ENCODE data around the gene MEIS2. TPM values are rescaled to one million over a fixed set of nuclear protein-coding genes. Genes with fewer than 3 reads are reported as not detected.

The MEIS2 gene
- total RNA-seq, 1 donor from 2014 or later = 13.0 TPM

DNA sequence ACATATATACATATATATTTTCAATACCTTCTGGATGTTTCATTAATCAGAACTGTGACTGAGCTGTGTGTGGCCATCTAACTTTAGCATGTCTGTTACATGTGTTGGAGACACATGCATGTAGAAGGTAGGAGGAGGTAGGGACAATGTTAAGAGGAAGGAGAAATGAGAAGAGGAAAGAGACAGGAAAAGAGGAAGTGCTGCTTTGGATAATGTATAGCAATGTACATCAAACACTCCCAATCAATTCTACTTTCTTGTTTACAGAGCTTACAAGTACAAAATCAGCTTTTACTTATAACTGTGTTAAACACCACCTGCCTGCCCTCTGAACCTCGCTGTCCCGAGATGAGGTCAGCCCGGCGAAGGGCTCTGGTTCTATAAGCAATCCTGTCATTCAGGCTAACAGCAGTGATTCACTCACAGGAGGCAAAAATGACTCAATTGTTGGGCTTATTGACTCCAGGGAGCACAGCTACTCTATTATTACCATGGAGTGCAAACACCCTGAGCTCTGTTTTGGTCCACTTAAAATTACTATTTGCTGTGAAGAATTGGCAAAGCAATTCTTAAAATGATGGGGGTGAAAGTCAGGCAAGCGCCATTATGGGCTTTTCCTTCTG is 188.9 kb downstream of the MEIS2 start:
- no peak for DNase-seq (ENCODE audit: low spot score)
- Mint-ChIP-seq H3K27me3 (ENCODE audit: unreplicated experiment) (peaks cover 2% of the 10 kb centered on the region), H3K36me3 (ENCODE audit: low read depth, unreplicated experiment) (no peaks in the 10 kb centered on the region), H3K9me3 (ENCODE audit: unreplicated experiment) (no peaks in the 10 kb centered on the region), H3K4me1 (ENCODE audit: unreplicated experiment) (peaks cover 5% of the 10 kb centered on the region), H3K4me3 (ENCODE audit: unreplicated experiment) (no peak overlapping the region), H3K27ac (ENCODE audit: unreplicated experiment) (no peak overlapping the region)
- TF ChIP-seq, protein P1, sequence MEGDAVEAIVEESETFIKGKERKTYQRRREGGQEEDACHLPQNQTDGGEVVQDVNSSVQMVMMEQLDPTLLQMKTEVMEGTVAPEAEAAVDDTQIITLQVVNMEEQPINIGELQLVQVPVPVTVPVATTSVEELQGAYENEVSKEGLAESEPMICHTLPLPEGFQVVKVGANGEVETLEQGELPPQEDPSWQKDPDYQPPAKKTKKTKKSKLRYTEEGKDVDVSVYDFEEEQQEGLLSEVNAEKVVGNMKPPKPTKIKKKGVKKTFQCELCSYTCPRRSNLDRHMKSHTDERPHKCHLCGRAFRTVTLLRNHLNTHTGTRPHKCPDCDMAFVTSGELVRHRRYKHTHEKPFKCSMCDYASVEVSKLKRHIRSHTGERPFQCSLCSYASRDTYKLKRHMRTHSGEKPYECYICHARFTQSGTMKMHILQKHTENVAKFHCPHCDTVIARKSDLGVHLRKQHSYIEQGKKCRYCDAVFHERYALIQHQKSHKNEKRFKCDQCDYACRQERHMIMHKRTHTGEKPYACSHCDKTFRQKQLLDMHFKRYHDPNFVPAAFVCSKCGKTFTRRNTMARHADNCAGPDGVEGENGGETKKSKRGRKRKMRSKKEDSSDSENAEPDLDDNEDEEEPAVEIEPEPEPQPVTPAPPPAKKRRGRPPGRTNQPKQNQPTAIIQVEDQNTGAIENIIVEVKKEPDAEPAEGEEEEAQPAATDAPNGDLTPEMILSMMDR (IDR thresholded peaks at IDR 0.05; ENCODE audit: unreplicated experiment) = no peak

DNA sequence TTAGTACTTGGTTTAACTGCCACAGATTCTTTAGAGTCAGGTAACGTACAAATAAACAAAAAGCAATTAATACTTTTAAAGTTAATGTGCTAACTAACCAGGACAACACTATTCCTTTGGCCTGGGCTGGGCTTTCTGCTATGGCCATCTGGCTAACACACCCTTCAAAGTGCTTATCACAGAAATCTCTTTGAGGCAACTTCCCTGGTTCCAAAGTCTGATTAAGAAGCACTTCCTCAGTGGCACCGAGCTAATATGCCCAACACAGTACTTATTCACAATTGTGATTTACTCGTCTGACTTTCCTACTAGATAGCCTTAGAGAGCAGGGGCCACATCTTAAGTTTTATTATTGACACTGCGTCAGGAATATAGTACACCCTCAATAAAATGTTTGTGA is 191.4 kb downstream of the MEIS2 start:
- DNase-seq (ENCODE audit: low spot score) = no peak
- Mint-ChIP-seq H3K36me3 (ENCODE audit: low read depth, unreplicated experiment) (no peaks in the 10 kb centered on the region), H3K27ac (ENCODE audit: unreplicated experiment) (no peak overlapping the region), H3K4me1 (ENCODE audit: unreplicated experiment) (peaks cover 5% of the 10 kb centered on the region), H3K4me3 (ENCODE audit: unreplicated experiment) (no peak overlapping the region), H3K27me3 (ENCODE audit: unreplicated experiment) (no peaks in the 10 kb centered on the region), H3K9me3 (ENCODE audit: unreplicated experiment) (no peaks in the 10 kb centered on the region)
- TF ChIP-seq, protein P1 (IDR thresholded peaks at IDR 0.05; ENCODE audit: unreplicated experiment) = no peak

DNA sequence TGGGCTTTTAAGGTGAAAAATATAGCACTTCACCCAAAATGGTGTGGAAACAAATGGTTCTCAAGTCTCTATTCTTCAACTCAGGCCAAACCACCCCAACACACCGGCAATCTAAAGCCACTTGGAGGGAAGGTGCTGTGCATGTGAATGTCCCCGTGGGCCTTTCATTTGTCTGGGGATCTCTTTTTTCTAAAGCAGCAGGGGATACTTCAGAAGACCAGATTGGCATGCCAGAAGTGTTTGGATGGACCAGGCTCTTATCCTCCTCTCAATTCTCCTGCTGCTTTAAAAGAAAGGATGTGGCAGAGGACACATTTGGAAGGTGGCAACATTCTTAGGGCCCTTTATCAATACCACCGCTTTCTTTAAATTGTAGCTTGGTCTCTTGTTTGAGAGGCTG is 193.1 kb downstream of the MEIS2 start:
- Mint-ChIP-seq H3K4me3 (ENCODE audit: unreplicated experiment) (no peak overlapping the region), H3K36me3 (ENCODE audit: low read depth, unreplicated experiment) (no peaks in the 10 kb centered on the region), H3K4me1 (ENCODE audit: unreplicated experiment) (peaks cover 5% of the 10 kb centered on the region), H3K27me3 (ENCODE audit: unreplicated experiment) (no peaks in the 10 kb centered on the region), H3K9me3 (ENCODE audit: unreplicated experiment) (no peaks in the 10 kb centered on the region), H3K27ac (ENCODE audit: unreplicated experiment) (no peak overlapping the region)
- TF ChIP-seq, protein P1 (IDR thresholded peaks at IDR 0.05; ENCODE audit: unreplicated experiment) = no peak
- DNase-seq (ENCODE audit: low spot score) = no peak

DNA sequence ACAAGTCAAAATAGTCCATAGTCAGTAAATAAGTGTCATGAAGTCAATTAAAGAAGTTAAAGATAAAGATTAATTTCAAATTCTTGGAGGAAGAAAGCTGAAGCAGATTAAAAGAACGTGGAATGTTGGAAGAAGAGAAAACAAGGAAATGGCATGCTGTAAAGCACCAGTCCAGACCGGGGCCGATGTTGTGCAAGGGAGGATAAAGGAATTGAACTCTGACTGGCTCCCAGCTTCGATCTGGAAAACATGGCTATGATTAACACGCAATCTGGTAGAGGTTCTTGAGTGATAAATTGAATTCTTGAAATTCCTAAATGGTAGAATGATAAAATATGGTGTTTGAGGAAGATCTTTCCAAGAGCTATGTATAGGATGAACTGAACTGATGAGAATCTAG is 194.4 kb downstream of the MEIS2 start:
- Mint-ChIP-seq H3K27ac (ENCODE audit: unreplicated experiment) (no peak overlapping the region), H3K4me3 (ENCODE audit: unreplicated experiment) (no peak overlapping the region), H3K9me3 (ENCODE audit: unreplicated experiment) (no peaks in the 10 kb centered on the region), H3K27me3 (ENCODE audit: unreplicated experiment) (no peaks in the 10 kb centered on the region), H3K36me3 (ENCODE audit: low read depth, unreplicated experiment) (no peaks in the 10 kb centered on the region), H3K4me1 (ENCODE audit: unreplicated experiment) (no peaks in the 10 kb centered on the region)
- TF ChIP-seq, protein P1 (IDR thresholded peaks at IDR 0.05; ENCODE audit: unreplicated experiment) = no peak
- DNase-seq (ENCODE audit: low spot score) = no peak

DNA sequence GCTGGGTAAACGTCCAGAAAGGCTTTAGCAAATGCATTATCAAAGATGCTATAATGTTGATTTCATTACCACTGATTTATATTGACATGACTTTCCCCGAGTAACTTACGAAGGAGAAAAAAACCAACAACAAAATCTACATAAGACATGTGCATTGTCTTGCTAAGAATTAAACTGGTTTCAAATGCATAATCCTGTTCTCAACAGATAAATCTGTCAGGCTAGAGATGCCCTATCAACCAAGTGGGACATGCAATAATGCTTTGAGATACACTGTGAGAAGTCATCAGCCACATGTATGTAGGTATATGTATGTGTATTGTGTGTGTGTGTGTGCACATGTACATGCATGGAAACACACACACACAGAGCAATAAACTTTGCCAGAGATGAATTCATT is 195.6 kb downstream of the MEIS2 start:
- H3K27me3 Mint-ChIP-seq (ENCODE audit: unreplicated experiment) = no peaks in the 10 kb centered on the region
- no peak for DNase-seq (ENCODE audit: low spot score)
- H3K9me3 Mint-ChIP-seq (ENCODE audit: unreplicated experiment) = no peaks in the 10 kb centered on the region
- H3K27ac Mint-ChIP-seq (ENCODE audit: unreplicated experiment) = no peak overlapping the region
- H3K4me1 Mint-ChIP-seq (ENCODE audit: unreplicated experiment) = no peaks in the 10 kb centered on the region
- H3K4me3 Mint-ChIP-seq (ENCODE audit: unreplicated experiment) = no peak overlapping the region
- TF ChIP-seq, protein P1 (IDR thresholded peaks at IDR 0.05; ENCODE audit: unreplicated experiment) = no peak
- no peaks in the 10 kb centered on the region for H3K36me3 Mint-ChIP-seq (ENCODE audit: low read depth, unreplicated experiment)
